GM12874 (cell line): ENCODE results near the gene MEGF6.

Source experiments
- TF ChIP-seq, protein P1 (sequence below): IDR thresholded peaks from 2 replicates; pipeline ENCODE4 v1.5.1; 2011; ENCODE audit warnings: low read depth, mild to moderate bottlenecking, control low read depth, low read length, moderate library complexity; ENCODE audit not compliant: insufficient read depth

MEGF6 gene

DNA sequence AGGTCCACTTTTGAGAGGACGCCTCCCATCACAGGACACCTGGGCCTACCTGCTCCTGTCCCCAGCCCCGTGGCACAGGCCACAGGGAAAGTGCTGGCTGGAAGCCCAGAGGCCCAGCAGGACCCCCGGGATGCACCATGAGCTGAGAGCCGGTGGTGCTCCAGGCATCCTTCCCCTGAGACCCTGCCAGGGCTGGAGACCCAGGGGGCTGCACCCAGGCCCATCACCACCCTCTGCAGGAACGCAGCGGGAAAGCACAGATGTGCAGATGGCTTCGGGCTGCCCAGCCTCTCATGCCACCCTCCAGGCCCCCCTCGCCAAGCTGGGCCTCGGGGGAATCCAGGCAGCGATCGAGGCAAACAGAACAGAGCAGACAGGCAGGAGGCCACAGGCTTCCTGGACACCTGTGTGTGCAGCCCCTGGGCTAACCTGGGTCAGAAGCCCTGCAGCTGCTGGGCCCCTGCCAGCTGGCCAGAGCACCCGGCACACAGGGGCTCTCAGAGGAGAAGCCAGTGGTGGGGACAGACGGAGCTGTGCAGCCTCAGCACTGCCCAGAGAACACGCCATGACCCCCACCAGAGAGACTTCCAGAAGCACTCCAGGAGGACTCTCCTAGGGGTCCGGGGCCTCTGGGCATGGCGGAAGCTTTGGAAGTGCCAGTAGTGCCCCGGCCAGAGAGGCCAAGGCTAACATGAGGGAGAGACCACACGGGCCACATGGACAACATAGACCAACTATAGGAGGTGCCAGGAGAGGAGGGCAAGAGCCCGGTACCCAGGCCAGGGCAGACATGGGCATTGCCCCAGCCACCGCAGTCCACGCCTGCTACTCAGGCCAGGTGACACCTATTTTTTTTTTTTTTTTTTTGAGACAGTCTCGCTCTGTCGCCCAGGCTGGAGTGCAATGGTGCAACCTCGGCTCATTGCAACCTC is 85.5 kb downstream of the MEGF6 start:
- TF ChIP-seq, protein P1, sequence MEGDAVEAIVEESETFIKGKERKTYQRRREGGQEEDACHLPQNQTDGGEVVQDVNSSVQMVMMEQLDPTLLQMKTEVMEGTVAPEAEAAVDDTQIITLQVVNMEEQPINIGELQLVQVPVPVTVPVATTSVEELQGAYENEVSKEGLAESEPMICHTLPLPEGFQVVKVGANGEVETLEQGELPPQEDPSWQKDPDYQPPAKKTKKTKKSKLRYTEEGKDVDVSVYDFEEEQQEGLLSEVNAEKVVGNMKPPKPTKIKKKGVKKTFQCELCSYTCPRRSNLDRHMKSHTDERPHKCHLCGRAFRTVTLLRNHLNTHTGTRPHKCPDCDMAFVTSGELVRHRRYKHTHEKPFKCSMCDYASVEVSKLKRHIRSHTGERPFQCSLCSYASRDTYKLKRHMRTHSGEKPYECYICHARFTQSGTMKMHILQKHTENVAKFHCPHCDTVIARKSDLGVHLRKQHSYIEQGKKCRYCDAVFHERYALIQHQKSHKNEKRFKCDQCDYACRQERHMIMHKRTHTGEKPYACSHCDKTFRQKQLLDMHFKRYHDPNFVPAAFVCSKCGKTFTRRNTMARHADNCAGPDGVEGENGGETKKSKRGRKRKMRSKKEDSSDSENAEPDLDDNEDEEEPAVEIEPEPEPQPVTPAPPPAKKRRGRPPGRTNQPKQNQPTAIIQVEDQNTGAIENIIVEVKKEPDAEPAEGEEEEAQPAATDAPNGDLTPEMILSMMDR: no peak

DNA sequence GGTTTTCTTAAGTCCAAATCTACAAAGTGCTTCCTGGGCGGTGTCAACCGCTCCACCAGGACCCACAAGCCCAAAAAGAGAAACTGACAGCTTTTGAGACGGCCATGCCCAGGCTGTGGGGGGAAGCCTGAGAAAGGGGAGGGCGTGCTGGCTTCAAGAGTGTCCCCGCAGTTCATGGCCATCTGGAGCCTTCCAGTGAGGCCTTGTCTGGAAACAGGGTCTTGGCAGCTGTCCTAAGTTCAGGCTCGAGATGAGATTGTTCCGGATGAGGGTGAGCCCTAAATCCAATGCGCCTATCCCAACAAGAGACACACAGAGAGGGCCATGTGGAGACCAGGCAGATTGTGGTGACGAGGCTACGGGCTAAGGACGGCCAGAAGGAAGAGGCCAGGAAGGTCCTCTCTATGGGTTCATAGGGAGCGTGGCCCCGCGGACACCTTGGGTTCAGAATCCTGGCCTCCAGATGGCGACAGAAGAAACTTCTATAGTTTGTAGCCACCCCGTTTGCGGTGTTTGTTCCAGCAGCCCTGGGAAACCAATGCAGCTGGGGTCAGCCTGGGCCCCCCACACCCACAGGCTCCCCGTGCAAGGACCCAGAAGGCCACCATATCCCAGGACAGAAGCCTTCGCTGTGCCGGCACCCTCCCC is 86.6 kb downstream of the MEGF6 start:
- TF ChIP-seq, protein P1: no peak

DNA sequence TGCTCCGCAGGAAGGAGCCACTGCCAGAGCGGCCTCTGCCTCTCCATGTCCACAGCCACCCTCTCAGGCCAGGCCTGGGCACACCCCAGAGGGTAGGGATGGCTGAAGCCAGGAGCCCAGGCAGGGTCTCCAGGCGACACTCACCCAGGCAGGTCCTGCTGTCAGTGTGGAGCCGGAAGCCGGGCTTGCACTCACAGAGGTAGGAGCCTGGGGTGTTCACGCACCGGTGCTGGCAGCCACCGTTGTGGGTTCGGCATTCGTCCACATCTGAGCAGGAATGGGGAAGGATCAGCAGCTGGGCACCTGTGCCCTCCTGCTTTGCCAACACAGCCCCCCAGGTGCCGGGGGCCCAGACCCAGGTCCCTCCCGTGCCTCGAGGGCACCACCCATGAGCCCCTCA is 87.3 kb downstream of the MEGF6 start:
- TF ChIP-seq, protein P1: no peak

DNA sequence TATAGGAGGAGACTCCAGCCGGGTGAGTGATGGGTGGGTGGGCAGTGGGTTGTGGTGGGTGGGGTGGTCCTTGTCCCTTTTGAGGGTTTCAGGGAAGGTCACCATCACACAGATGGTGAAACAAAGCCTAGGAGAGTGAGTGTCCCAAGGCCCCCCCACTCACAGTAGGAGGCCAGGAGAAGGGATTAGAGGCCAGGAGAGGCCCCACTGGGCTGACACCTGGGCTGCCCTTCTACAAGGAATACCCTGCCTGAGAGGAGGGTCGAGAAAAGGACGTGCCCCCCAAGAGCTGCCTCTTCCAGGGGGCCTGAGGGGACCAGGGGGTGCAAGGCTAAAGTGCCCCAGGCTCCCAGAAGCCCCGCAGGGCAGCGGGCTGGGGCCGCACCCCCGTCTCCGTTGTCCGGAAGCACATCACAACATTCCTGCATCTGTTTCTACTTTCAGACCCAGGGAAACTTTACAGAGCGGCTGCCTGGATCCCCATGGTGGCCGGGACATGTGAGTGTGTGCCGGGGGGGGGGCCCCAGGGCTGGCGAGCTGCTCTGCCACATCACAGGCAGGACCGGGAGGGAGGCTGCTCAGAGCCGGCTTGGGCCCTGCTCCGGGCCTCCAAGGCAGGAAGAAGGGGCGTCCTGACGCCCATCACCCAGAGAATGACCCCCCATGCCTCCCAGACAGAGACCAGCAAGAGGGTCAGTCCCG is 88.6 kb downstream of the MEGF6 start:
- TF ChIP-seq, protein P1: no peak

DNA sequence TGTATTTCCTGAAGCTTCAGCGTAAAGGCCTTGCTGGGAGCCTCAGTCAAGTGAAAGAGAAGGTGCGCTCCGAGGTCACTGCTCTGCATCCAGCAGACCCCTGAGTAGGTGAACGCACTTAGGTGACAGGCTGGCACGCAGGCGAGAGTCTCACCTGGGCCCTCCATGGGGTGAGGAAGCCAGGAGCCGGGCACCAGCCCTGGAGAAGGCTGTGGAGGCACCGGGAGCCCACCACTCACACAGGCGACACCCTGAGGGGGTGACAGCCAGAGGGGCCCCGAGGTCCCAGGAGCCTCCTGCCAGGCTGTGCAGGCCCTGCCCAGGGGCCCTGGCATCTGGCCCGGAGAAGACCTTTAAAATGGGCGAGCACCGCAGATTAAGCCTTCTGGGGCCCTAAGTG is 89.2 kb downstream of the MEGF6 start:
- TF ChIP-seq, protein P1: no peak

DNA sequence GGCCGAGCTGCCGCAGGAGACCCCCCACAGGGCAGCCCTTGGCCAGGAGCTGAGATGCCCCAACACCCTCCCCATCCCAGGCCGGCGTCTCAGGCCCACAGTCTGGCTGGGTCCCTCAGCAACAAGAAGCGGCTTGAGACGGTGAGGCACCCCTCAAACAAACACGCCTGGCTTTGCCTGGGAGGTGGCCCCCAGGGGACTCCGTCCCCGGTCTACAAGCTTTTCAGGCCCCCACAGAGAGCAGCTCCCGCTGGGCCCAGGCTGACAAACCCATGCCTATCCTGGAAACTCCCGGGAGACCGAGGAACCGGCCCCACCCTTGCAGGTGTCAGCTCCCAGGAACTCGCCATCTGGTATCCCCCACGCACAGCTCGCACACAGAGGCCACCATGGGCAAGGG is 89.9 kb downstream of the MEGF6 start:
- TF ChIP-seq, protein P1: no peak
